GM20431 (cell line): ENCODE results near the gene PTPRC.

Experiments
- in situ Hi-C: fragments of 300-500 bp; cut with MseI, MboI; formaldehyde crosslinking; loops from one replicate; pipeline ENCODE4 v1.15.0; 2020; ENCODE audit warnings: low sequenced_read_pairs; ENCODE audit not compliant: unreplicated experiment

Gene PTPRC

DNA sequence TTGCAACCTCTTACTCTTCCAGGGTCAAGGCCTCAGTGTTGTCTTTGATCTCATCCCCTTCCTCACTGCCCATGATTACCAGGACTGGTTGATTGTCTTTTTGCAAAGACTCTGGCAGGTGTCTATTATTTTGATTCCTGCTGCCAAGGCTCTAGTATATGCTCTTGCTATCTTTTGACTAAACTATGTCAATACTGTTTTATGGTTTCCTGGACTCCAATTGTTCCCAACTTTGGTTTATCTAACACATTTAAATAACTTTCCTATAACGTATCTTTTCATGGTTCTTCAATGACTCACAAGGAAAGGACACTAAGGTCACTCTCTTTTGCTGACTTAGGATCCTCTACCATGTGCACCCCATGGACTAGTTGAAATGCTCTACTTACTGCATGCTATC, 141.5 kb downstream of the PTPRC start:
- in situ Hi-C loops = loop anchor here (25.0 kb wide), 1 partner anchor 457 kb away; no protein-coding TSS in a partner anchor

DNA sequence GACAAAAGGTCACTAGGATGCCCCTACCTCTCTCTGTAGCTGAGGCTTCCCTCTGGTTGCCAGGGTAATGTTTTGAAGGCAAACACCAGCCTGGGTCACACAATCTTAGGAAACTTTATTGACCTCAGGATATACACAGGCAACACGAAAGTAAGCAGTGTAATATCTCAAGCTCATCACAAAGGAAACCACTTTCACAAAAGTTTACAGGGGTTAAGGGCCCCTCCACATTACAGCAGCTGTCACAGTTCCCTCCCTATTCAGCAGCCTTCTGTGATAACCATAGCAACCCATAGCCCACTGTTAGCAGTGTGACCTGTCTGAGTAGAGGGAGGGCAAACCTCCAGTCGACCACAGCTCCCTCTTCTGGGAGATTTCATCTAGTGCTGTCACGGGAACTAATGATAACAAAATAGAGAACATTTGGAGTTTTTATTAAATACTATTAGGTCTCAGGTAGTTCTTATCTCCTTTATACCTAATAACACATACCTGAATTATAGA, 149.8 kb downstream of the PTPRC start:
- in situ Hi-C loops = loop anchor here (25.0 kb wide), 1 partner anchor 449 kb away; no protein-coding TSS in a partner anchor

DNA sequence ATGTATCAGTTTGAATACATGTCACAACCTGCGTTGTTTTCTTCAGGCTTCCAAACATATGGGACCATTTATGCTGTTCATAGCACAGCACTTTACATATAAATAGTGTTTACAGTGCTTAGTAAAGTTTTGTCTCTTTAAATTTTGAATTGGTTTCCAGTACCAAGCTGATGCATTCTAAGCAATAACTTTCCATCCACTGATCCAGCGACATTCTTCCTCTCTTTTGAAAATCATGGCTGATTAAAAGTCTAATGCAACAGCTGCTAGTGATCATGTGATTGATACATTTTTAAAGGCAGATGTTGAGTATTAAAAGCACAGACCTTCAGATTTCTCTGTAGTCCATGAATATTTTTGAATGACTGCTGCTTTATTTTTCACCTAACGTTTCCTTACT, 154.9 kb downstream of the PTPRC start:
- in situ Hi-C loops = loop anchor here (25.0 kb wide), 1 partner anchor 444 kb away; no protein-coding TSS in a partner anchor

GRCh38 chr1:198794498-198794897, 155.7 kb downstream of the PTPRC start:
- in situ Hi-C loops = loop anchor here (25.0 kb wide), 1 partner anchor 443 kb away; no protein-coding TSS in a partner anchor

DNA sequence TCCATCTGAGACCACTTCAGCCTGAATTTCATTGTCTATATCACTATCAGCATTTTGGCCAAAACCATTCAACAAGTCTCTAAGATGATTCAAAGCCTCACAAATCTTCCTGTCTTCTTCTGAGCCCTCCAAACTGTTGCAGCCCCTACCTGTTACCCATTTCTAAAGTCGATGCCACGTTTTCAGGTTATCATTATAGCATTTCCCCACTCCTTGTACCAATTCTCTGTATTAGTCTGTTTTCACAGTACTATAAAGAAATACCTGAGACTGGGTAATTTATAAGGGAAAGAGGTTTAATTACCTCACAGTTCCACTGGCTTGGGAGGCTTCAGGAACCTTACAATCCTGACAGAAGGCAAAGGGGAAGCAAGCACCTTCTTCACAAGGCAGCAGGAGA, 158.8 kb downstream of the PTPRC start:
- in situ Hi-C loops = loop anchor here (25.0 kb wide), 1 partner anchor 440 kb away; no protein-coding TSS in a partner anchor

- in situ Hi-C loops = loop anchor here (25.0 kb wide), 1 partner anchor 438 kb away; no protein-coding TSS in a partner anchor
Measured at GRCh38 chr1:198798923-198799386, 160.1 kb downstream of the PTPRC start.

GRCh38 chr1:198805498-198806151, 166.8 kb downstream of the PTPRC start:
- in situ Hi-C loops = no loop called here

DNA sequence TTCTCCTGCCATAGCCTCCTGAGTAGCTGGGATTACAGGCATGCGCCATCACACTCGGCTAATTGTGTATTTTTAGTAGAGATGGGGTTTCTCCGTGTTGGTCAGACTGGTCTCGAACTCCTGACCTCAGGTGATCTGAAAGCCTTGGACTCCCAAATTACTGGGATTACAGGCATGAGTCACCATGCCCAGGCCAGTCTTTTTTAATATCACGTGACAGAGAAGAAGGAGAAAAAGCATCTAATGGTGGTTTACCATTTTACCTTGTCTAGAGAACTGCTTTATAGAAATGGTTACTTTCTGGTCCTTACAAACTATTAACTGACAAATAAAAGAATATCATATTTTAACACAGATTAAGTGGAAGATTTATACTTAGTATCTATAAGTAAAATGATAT, 168.0 kb downstream of the PTPRC start:
- in situ Hi-C loops = no loop called here
